Activated T-cell treated with anti-CD3 and anti-CD28 coated beads for 4 hours (primary cell): ENCODE data around the gene PRDM13.
A peak's percentile ranks its signal among the peaks of the same experiment; 100 is the strongest.
"Not testable (repeated sequence)": the region's sequence is repeated elsewhere in the genome, so short reads cannot be mapped to it uniquely, and the experiment has no call there.

Experiments used
- DNase-seq: peaks from one replicate; pipeline ENCODE4 v3.0.0-alpha.2; 2020

The PRDM13 gene

DNA sequence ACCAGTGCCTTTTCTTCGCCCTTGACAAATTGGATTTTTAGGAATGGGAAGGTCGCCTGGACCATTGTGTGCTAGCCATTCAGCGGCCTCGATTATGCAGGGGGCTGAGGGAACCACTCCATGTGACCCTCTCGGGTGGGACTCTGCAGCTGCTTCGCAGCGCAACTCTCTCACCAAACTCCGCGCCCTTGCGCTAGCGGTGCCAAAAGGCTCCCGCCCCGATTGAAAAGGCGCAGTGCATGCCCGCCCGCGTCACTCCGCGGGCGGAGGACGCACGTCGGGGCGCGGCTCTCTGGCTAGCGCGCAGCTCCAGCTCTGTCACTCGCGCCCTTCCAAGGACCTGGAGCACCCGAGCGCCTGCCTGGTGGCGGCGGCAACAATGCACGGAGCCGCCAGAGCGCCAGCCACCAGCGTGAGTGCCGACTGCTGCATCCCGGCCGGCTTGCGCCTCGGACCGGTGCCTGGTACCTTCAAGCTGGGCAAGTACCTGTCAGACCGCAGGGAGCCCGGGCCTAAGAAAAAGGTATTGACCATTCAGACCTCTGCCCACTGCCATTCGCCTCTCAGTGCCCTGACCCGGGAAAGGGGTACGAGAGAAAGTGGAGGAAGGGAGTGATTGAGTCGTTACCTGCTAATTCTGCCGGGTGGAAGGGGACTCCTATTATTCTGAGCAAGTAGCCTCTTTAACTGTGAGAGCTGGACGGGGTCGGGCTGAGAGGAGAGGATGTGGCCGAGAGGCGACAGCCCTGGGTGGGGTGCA, at the start of gene PRDM13:
Gene PRDM13, plus strand, starts transcription at position 178 of the 760 bp plus-strand sequence. Its CDS starts 202 bp downstream, at position 380.
- DNase-seq, result no peak

DNA sequence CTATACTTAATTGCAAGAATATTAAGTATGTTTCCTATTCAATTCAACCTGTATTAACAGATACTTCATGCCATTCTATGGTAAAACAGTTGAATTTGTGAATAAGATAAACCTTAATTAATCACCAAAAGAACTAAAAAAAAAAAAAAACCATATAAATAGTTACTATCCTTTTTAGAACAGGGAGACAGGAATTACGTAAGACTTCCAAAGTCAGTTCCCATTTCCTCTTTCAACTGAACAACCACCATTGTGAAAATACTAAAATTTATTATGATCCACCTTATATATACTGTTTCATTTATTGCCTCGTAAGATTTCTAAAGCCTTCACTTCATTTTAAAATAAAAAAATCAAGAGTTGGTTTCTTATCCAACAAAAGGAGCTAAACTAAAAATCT, 47.6 kb upstream of the PRDM13 start:
- no peak for DNase-seq

DNA sequence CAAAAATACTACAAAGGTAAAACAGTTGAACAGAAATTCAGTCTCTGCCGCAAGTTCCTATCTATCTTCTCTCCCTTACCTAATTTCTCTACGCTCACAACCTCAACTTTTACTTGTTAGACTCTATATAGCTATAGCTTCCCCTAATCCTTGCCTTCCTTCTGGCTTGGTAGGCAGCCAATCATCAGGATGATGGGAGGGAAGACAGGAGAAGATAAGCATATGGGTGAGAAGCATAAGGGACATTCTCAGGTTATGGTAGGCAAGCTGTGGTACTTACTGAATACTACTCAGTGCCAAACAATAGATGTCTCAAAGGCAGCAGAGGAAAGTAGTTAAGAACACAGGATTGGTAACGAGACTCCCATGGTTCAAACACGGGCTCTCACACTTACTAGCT, 46.0 kb upstream of the PRDM13 start:
- no peak for DNase-seq

DNA sequence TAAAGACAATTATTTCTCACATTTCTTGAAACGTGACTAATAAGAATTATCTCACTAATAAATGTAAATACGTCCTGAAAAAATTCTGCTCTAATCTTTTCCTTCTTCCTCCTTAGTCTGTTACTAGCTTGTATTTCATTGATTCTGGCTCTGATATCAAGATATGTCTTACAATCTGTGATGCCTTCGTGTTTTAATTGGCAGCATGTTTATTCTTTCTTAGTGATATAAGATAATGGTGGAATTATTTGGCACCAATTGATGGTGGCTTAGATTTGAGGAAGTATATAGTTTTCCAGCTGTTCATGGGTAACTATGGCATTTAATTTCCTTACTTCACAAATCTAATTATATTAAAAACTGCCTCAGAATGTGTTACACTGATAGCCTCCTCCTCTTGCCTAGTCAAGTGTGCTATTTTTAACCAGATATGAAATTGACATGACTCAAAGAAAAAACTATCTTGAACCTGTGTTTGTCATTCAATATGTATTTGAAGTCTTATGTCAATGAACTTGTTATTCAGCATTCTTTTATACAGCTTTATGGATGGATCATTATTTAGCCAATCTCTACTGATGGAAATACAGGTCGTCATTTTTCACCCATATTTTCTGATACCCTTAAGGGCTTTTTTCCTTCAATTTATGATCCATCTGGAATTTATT, 43.4 kb upstream of the PRDM13 start:
- no peak for DNase-seq

DNA sequence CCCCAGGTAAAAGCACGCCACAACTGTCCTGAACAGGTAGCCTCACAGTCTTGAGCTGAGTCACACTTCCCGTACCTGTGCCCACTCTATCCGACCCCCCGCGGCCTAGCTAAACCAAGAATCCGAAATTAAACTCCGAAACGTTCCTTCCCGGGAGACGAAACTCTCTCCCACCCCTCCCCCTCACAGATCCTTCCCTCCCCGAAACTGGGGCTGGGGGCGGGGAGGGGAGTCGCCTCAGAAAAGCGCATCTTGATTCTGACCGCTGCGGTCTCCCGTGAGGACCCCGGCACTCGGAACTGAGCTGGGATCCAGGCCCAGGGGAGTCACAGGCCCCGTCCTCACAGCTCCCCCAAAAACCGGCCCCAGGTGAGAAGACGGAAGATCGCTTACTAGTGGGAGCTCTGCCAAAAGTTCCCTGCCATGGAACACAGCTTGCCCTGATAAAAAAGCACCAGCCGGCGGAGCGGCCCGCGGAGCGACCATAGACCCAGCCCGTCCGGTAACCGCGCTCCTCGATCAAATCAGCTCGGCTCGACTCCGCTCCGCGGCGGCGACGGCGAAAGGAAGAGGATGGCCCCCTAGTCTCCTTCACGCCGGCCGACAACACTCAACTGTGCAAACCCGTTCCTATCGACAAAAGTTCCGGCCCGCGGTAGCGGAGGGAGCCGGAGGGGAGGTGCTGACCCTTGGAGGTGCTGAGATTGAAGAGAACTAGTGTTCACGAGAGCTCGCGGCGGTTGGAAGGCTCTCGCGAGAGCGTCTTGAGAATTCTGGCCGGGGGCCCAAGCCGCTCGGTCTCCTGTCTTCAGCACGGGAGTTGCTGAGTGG, 38.3 kb upstream of the PRDM13 start, which contains the start of gene CCNC:
Gene CCNC, minus strand, starts transcription at position 558 of the 831 bp plus-strand sequence. Its CDS starts 133 bp downstream, at position 425.
- DNase-seq, result peak; percentile 86

DNA sequence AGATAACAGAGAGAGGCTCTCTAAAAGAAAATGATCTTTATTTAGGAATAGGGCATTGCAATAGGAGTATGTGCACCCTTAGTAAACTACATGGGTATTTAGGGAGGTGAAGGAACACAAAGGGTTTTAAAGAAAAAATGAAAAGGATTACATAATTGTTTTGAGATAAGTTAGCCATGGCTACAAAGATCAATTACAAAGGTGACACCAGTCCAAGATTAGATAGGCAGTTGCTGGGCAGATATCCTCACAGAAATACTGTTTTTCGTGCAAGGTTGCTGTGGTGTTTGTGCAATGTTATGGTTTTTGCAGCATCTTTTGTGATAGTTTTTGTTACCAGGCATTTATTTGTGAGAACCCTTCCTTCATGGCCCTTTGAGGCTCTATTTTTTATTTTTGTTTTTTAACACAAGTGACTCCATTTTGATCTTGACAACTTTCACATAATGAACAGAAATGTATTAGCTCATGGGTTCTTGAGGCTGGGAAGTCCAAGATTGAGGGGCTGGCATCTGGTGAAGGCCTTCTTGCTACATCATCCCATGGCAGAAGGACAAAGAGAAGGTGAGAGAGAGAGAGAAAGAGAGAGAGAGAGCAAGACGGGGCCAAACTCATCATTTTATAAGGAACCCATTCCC, 32.5 kb upstream of the PRDM13 start:
- DNase-seq, result no peak

DNA sequence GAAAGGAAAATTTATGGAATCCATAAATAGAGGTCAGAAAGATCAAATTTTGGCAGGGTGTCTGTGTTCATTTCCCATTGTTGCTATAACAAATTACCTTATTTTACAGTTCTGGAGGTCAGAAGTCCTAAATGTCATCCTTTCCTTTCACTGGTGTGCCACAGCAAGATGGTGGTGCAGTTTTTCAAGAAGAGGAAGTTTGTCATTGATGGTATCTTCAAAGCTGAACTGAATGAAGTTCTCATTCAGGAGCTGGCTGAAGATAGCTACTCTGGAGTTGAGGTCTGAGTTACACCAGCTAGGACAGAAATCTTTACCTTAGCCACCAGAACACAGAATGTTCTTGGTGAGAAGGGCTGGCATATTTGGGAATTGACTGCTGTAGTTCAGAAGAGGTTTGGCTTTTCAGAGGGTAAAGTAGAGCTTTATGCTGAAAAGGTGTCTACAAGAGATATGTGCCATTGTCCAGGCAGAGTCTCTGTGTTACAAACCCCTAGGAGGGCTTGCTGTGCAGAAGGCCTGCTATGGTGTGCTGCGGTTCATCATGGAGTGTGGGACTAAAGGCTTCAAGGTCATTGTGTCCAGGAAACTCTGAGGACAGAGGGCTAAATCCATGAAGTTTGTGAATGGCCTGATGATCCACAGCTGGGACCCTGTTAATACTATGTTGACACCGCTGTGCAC, 30.9 kb upstream of the PRDM13 start:
- DNase-seq, result no peak

DNA sequence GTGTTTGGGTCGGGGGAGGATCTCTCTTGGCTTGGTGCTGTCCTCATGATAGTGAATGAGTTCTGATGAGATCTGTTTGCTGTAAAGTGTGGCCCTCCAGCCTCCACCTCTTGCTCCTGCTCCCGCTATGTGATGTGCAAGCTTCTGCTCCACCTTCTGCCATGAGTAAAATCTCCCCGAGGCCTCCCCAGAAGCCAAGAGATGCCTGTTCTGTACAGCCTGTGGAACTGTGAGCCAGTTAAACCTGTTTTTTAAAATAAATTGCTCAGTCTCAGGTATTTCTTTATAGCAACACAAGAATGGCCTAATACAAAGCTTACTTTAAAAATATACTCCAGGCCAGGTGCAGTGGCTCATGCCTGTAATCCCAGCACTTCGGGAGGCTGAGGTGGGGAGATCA, 26.9 kb upstream of the PRDM13 start:
- no peak for DNase-seq

DNA sequence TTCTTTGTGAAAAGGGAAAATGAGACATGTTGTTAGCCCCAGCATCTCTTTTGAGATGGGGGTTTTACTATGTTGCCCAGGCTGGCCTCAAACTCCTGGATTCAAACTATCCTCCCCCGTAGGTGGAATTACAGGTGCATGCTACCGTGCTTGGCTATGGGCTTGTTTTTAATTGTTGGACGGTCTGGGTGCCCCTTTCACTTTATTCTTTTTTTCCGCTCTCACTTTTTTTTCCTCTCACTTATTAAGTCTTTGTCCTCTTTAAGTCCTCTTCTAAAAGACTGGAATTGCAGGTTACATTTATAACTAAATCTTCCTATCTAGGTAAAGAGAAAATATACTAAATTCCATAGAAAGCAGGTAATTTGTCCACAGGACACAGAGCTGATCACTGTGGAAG, 18.8 kb upstream of the PRDM13 start:
- DNase-seq, result no peak

DNA sequence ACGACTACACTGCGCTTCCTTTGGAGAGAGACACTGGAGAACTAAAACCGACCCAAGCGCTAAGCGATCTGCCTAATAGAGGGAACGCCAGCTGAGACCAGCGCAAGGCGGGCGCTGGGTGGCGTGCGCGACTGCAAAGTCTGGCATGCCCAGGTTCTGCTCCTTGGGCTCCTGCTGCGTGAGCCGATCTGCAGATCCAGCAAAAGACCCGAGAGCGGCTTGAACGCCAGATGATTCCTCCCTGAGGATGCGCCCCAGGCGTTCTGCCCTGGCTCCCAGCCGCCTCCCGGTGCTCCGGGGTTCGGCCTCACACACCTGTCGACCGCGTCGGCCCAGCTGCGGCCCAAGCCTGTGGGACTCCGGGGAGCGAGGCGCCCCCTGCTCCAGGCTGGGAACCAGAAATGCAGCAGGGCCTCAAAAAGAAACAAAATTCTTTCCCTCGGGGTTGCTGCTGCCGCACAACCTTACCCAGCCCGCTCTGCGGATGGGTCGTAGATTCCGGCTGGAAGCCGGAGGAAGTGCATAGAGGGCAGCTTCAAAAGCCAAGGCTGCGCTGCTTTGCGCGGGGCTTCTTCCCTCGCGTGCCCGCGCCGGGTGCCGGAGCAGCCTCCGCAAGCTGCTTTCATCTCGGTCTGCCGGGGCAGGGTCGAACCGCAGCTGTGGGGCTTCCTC, 17.9 kb upstream of the PRDM13 start:
- DNase-seq, result peak; percentile 53

DNA sequence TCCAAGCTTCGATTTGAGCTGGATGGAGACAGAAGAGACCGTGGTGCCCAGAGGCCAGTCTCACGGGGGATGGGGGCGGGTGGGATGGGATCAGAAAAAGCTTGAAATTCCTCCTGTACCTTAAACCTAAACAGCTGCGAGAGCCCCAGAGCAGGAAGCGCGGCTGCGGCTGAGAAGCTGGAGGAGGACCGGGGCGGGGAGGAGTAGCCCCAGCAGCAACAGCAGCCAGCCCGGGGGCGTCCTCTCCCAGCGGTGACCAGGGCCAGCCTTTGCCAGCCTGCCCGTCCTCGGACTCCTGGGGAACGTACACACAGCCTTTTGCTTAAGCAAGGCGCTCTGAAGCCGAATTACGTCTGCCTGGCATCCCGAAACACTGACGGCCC, 17.4 kb upstream of the PRDM13 start:
- DNase-seq, result no peak

DNA sequence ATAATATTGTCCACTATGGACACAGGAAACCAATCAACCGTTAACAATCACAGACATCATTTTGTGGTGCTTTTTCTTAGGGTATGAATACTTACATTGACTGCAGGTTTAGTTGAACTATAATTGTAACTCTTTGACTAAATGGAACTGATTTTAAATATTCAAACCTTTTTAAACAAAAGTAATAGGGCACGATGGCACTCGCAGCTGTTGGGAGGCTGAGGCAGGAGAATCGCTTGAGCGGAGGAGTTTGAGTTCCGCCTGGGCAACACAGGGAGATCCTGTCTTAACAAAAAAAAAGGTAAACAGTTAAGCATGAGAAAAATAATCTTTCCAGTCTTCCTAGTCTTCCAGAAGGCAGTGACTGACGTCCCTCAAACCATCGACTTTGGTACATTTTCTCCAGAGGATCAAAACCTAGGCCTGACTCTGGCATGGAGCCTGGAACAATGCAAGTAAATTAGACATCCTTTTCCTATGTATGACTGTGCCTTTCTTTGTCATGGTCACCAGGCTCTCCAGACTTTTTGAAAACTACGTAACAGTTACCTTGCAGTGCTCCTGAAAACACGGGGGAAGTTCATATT, 16.6 kb upstream of the PRDM13 start:
- no peak for DNase-seq

DNA sequence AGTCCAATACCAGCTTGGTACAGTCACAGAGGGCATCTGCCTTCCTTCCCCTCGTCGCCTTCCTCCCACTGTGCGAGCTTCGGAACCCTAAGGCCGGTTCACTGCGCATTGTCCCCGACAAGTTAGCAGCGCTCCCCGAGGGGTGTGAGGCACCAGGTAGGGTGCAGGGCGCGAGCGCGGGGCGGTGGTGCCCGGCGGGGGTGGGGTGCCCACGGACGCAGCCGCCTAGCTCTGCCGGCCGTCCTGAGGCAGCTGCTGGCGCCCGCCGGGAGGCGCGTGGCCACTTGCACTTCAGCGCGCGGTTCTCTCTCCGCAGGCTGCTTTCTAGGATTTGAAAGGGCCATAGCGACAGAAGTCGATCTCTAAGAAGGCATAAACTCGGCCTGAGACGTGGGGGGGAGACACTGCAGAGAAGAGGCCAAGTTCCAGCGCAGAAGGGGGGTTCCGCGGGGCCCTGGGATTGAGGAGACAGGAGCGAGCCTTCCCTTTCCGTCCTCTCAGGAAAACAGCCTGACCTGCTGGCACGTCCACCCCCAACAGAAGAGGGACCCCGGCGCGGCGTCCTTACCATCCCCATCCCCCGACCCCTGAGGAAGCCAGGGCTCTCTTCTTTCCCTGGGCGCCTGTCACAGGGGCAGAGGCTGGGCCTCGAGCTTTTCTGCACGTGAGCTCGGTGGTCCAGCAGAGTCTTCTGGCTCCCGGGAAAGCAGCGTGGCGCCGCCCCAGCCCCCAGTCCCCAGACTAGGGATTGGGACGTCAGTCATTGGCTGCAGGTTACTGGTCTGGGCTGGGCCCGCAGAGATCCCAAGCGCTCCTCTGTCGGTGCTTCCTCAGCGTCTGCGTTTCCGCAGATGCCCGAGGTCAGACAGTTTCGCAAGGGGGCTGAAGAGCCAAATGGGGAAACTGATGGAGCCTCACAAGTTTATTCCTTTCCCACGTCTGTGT, 15.6 kb upstream of the PRDM13 start:
- DNase-seq, result no peak

DNA sequence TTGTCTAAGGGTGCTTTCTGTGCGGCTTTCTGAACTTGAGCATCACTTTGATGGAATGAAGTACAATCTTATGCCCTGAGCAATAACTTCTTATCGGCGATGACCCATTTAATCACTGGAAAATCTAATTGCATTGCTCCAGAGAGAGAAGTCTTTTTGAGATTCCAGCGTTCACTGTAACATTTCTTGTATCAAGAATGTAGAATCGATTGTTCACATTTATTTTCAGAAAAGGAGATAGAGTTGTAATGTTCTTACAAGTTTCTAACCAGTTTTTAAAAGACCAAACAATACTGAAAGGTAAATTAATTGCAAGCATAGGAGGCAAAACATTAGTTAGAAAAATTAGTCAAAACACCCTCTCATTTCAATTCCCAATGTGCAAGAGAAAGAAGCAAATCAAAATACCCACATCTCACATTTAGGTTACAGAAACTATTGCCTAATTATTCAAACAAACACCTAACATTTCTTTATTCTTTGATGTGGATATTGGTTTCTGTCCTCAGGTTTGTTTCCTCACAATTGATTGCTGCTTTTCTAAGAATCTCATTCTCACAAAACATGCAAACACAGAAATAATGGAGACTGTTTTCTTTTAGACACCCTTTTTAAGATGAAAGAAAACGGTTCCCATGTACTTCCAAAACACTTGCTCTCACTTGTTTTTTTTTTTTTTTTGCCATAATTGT, 14.8 kb upstream of the PRDM13 start:
- no peak for DNase-seq

DNA sequence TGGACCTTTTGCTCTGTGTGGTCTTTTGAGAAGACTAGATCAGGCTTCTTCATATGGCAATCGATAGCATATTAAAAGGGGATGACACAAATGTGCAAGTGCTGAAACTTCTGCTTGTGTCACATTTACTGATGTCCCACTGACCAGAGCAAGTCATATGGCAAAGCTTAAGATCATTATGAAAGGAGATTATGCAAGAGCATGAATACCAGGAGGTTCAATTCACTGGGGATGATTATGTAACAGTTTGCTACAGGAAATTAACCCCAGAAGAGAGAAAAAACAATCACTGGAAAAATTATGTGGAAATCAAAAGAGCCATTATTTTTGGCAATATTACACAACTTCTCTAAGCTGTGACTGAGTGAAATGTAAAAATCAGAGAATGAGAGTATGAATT, 13.7 kb upstream of the PRDM13 start:
- no peak for DNase-seq

DNA sequence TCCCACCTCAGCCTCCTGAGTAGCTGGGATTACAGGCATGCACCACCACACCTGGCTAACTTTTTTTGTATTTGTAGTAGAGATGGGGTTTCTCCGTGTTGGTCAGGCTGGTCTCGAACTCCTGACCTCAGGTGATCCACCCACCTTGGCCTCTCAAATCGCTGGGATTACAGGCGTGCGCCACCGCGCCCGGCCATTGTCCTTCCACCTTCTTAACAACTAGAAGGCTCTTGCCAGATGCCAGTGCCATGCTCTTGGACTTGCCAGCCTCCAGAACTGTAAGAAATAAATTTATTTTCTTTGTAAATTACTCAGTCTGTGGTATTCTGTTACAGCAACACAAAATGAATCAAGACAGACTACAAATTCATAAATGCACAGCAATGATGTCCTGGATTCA, 11.9 kb upstream of the PRDM13 start:
- DNase-seq, result not testable (repeated sequence)

DNA sequence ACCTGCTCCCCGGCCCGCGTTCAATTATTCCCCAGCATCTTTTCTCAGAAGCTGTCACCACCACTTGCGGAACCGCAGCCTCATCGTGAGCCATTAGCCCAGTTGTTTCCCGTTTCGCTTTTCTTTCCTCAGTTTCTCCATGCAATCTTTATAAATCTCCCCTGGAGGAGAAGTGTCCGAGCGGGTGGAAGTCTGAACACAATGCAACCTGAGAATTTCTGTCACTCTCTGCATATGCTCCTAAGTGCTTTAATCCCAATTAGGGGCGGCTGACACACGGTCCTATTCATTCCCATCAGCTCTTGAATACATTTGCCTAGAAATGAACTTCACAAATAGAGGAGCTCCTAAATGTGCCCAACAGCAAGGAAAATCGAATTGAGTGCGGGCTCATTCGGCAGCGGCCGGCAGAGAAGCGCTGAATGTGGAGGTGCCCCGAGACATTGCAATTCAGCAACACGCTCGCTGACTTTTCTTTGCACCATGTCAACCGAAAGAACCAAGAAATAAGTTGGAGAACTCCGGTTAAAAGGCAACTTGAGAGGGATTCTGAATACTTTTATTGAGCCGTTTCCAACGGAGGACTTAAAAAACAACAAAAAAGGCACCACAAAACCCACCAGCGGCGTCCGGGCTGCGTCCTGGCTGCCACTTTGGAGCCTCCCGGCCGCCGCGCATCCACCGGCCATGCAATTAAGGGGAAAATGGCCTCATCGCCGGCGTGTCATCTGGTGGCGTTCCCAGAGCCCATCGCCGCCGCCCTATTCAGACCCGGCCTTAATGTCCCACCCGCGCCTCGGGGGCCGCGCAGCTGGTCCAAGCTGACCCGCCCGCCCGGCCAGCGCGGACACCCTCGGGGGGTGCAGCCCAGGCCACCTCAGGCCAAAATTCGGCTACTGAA, 3.9 kb upstream of the PRDM13 start:
- no peak for DNase-seq

DNA sequence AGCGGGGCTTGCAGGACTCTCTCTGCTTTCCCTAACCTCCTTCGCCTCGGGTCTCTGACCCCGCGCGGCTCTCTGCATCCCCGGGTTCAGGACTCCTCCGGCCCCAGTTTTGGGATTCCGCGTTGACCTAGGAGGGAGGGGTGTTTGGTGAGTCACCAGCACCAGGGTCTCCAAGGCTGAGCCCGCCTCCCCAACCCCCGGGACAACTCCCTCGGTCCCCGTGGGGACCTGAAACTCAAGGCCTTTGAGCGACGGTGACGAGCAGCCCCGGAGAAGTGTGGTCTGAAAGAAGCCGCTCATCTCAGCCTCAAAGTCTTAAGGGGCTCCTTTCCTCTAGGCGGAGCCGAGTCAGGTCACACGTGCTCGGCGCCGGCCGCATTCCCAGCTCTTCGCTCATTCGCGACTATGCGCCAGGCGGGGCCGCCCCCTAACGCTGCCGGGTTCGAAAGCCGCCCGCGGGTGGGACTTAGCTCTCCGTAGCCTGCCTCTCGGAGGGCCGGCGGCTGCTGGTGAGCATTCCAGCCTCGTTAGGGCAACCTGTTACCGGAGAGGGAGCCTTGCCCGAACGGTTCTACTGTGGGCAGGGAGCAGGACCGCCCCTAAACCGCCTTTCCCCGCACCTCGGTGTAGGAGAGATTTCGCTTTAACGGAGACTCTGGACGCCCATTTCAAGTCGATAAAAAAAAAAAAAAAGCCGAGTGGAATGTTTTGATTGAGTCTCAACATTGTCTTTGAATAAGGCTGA, 3.0 kb upstream of the PRDM13 start:
- DNase-seq, result no peak
